ENCODE measurements around the gene KRT6C. TPM values are rescaled to one million over a fixed set of nuclear protein-coding genes. Genes with fewer than 3 reads are reported as not detected.

The KRT6C gene
- total RNA-seq, 2 experiments from 2014 or later: not detected

DNA sequence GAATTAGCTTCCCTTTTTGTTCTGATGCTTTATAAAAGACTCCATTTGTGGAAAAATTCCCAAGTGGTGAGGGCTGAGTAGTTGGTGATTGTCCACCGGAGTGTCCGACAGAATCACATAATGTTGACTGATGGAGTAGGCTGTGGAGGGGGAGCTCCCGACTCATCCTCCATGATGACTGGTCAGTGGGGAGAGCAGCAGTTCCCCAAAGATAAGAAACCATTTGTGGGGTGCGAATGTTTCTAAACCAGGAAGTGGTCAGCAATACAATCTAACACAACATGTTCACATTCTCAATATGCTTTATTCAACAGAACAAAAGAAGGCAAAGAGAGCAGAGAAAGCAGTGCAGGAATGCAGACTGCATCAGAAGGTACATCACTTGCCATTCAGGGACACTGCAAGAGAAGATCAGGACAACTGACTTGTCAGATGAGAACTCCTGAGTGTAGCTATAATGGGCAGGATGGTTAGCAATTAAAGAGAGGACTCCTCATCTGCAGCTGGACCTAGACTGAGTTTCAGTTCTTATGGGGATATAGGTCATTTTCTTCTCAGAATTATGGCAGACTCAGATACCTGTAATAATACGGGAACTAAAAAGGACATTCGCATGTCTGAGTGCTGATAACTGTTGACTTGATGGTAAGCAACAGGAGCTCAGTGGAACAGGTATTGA, 27.1 kb downstream of the KRT6C start:
- no peak for ATAC-seq
- CTCF ChIA-PET: interaction anchor here (0.7 to 1.1 kb wide), 2 partner anchors 51 to 74 kb away, joined by 3 read pairs; no protein-coding TSS in a partner anchor

DNA sequence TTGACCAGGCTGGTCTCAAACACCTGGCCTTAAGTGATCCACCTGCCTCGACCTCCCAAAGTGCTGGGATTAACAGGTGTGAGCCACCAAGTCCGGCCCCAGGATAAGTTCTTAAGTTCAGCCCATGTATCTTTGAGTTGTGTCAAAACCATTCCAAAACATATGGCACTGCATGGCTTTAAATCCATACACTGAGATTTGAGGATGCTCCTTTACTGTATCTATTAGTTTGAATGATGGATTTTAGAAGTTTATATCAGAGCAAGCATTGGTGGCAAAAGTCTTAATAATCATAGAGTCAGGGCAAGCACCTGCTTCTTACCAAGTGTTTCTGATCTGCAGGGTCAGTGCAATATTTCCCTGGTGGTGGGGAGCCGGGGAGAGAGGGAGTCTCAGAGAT, 27.7 kb downstream of the KRT6C start:
- no peak overlapping the region for H3K4me3 Mint-ChIP-seq
- intact Hi-C loops (cut with micrococcal nuclease): no loop called here
- ChIA-PET CTCF (no interaction called here), POLR2A (no interaction called here)
- ATAC-seq: no peak
- H3K27ac Mint-ChIP-seq: no peak overlapping the region
- TF ChIP-seq, protein P1, sequence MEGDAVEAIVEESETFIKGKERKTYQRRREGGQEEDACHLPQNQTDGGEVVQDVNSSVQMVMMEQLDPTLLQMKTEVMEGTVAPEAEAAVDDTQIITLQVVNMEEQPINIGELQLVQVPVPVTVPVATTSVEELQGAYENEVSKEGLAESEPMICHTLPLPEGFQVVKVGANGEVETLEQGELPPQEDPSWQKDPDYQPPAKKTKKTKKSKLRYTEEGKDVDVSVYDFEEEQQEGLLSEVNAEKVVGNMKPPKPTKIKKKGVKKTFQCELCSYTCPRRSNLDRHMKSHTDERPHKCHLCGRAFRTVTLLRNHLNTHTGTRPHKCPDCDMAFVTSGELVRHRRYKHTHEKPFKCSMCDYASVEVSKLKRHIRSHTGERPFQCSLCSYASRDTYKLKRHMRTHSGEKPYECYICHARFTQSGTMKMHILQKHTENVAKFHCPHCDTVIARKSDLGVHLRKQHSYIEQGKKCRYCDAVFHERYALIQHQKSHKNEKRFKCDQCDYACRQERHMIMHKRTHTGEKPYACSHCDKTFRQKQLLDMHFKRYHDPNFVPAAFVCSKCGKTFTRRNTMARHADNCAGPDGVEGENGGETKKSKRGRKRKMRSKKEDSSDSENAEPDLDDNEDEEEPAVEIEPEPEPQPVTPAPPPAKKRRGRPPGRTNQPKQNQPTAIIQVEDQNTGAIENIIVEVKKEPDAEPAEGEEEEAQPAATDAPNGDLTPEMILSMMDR (IDR thresholded peaks at IDR 0.05): no peak
- H3K36me3 Mint-ChIP-seq (ENCODE audit: low read depth): no peaks in the 10 kb centered on the region
- H3K4me1 Mint-ChIP-seq (ENCODE audit: low read depth): no peaks in the 10 kb centered on the region
- H3K27me3 Mint-ChIP-seq: peaks cover 16% of the 10 kb centered on the region
- H3K9me3 Mint-ChIP-seq: no peaks in the 10 kb centered on the region
- no peak for DNase-seq

More for the DNA sequence above, 27.1 kb downstream of the KRT6C start:
- no peak for DNase-seq
- POLR2A ChIA-PET: no interaction called here
- intact Hi-C loops (cut with micrococcal nuclease): no loop called here
- no peak overlapping the region for H3K4me3 Mint-ChIP-seq
- TF ChIP-seq, protein P1 (IDR thresholded peaks at IDR 0.05): no peak
- no peaks in the 10 kb centered on the region for H3K36me3 Mint-ChIP-seq (ENCODE audit: low read depth)
- no peak overlapping the region for H3K27ac Mint-ChIP-seq
- H3K9me3 Mint-ChIP-seq: no peaks in the 10 kb centered on the region
- H3K4me1 Mint-ChIP-seq (ENCODE audit: low read depth): no peaks in the 10 kb centered on the region
- peaks cover 11% of the 10 kb centered on the region for H3K27me3 Mint-ChIP-seq

DNA sequence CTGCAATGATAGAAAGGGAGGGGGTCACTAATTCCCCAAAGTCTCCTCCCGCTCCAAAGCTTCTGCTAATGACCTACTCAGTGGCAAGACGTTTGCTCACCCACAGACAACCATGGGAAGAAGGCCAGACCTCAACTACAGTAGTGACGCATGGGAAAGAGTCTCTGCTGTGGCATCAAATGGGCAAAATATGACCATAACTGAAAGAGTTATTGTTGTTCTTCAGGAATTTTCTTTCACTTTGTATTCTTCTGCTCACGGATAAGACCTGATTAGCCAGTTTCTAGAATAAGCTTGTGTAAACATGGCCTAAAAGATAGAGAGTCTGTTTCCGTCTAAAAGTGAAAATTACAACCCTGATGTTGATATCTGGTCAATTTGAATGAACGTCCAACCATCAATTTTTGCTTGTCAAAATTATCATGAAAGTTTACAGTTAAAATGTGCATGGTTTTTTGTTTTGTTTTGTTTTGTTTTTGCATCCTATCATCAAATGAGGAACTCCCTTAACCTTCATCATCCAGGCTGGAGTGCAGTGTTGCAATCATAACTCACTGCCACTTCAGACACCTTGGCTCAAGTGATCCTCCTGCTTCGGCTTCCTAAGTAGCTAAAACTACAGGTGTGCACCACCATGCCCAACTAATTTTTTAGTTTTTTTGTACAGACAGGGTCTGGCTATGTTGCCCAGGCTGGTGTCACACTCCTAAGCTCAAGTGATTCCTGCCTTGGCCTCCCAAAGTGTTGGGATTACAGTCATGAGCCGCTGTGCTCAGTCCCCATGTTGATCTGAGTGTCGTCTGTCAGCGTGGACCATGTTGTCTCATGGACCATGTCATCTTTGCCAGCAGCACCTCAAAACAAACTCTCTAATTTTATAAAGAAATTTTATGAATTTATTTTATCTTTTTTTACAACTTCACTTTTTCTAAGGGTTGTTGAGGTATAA, 28.7 kb downstream of the KRT6C start:
- TF ChIP-seq, protein P1 (IDR thresholded peaks at IDR 0.05): no peak
- ChIA-PET POLR2A (no interaction called here), CTCF (no interaction called here)
- DNase-seq (no peak), ATAC-seq (no peak)
- Mint-ChIP-seq H3K4me1 (ENCODE audit: low read depth) (no peaks in the 10 kb centered on the region), H3K27me3 (peaks cover 16% of the 10 kb centered on the region), H3K27ac (no peak overlapping the region), H3K36me3 (ENCODE audit: low read depth) (no peaks in the 10 kb centered on the region), H3K9me3 (no peaks in the 10 kb centered on the region), H3K4me3 (no peak overlapping the region)
- intact Hi-C loops (cut with micrococcal nuclease): no loop called here

DNA sequence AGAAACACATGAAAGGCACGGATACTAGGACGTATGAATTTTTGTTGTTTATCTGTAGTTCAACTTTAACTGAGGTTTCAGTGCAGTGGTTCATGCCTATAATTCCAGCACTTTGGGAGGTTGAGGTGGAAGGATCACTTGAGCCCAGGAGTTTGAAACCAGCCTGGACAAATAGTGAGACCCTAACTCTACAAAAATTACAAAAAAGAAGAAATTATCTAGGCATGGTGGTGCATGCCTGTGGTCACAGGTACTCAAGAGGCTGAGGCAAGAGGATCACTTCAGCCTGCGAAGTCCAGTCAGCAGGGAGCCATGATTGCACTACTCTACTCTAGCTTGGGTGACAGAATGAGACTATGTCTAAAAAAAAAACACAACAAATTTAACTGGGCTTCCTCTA, 29.6 kb downstream of the KRT6C start:
- H3K9me3 Mint-ChIP-seq: no peaks in the 10 kb centered on the region
- ATAC-seq (no peak), DNase-seq (no peak)
- TF ChIP-seq, protein P1 (IDR thresholded peaks at IDR 0.05): no peak
- ChIA-PET POLR2A (no interaction called here), CTCF (no interaction called here)
- H3K27me3 Mint-ChIP-seq: peaks cover 16% of the 10 kb centered on the region
- H3K4me3 Mint-ChIP-seq: no peak overlapping the region
- H3K36me3 Mint-ChIP-seq (ENCODE audit: low read depth): no peaks in the 10 kb centered on the region
- intact Hi-C loops (cut with micrococcal nuclease): no loop called here
- no peaks in the 10 kb centered on the region for H3K4me1 Mint-ChIP-seq (ENCODE audit: low read depth)
- H3K27ac Mint-ChIP-seq: no peak overlapping the region

DNA sequence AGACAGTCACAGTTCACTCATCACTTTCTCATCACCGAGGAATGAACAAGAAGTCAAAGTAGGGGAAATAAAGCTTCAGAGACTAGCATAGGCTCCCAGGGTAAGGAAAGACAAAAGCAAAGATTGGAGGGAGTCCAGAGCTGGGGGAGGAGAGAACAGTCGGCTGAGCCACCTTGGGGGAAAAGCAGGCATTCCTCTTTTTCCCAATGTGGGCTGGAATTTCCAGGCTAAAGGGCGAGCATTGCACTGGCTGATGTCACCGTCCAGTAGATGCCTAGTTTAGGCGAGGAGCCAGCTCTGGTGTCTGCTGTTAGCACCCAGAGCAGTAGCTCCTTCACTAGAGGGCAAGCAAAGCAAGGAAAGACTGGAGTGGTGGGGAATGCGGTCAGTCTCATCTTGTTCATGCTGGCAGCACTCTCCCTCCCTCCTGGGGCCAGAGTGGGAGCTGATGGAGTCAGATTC, 31.0 kb downstream of the KRT6C start:
- H3K9me3 Mint-ChIP-seq: no peaks in the 10 kb centered on the region
- H3K4me1 Mint-ChIP-seq (ENCODE audit: low read depth): no peaks in the 10 kb centered on the region
- no peaks in the 10 kb centered on the region for H3K36me3 Mint-ChIP-seq (ENCODE audit: low read depth)
- H3K27ac Mint-ChIP-seq: no peak overlapping the region
- TF ChIP-seq, protein P1 (IDR thresholded peaks at IDR 0.05): no peak
- ChIA-PET POLR2A (no interaction called here), CTCF (no interaction called here)
- H3K27me3 Mint-ChIP-seq: peaks cover 16% of the 10 kb centered on the region
- DNase-seq (no peak), ATAC-seq (no peak)
- H3K4me3 Mint-ChIP-seq: no peak overlapping the region
- intact Hi-C loops (cut with micrococcal nuclease): no loop called here
